ENCODE measurements around the gene TMTC4. TPM values are rescaled to one million over a fixed set of nuclear protein-coding genes. Genes with fewer than 3 reads are reported as not detected.

Gene TMTC4
- total RNA-seq, 1 experiment from 2014 or later = 28.1 TPM

- Mint-ChIP-seq H3K4me3 (no peak overlapping the region), H3K27ac (no peak overlapping the region), H3K36me3 (ENCODE audit: insufficient read depth in 1 of 3, low read depth in 3 of 3) (peaks cover 31 to 77% (median 74%) of the 10 kb centered on the region in 3 experiments), H3K27me3 (ENCODE audit: low read depth) (no peaks in the 10 kb centered on the region), H3K9me3 (no peaks in the 10 kb centered on the region), H3K4me1 (peaks cover 12 to 21% of the 10 kb centered on the region in 2 experiments)
- no peak overlapping the region for H4K5ac ChIP-seq (ENCODE audit: insufficient read length, low read depth, low read length)
- no peak overlapping the region for H2BK12ac ChIP-seq (ENCODE audit: insufficient read length, low read depth, low read length)
- no peaks in the 10 kb centered on the region for H3K79me1 ChIP-seq (ENCODE audit: insufficient read depth, low read depth, low read length, poor library complexity, severe bottlenecking)
- no peak overlapping the region for H2BK20ac ChIP-seq (ENCODE audit: low read depth, low read length, poor library complexity, severe bottlenecking)
- no peak overlapping the region for H3K14ac ChIP-seq (ENCODE audit: insufficient read depth, low read length)
- no peak overlapping the region for H4K8ac ChIP-seq (replicated peaks; ENCODE audit: insufficient read length, low read depth, low read length)
- H4K91ac ChIP-seq (ENCODE audit: insufficient read length, low read depth, low read length) = no peak overlapping the region
- WGBS (ENCODE audit: extremely low coverage, insufficient read length, low lambda C conversion rate) = no CpG with 5 or more reads among the region's 8 CpGs
- no peak overlapping the region for H2BK5ac ChIP-seq (ENCODE audit: insufficient read length, low read length)
- no peak overlapping the region for H2BK15ac ChIP-seq (ENCODE audit: low read depth, low read length)
- no peak overlapping the region for H3K56ac ChIP-seq (ENCODE audit: insufficient read length, low read depth, low read length)
- no peak overlapping the region for H3T11ph ChIP-seq (ENCODE audit: low read length)
- H3K4me1 ChIP-seq (ENCODE audit: insufficient read depth, low read length) = no peaks in the 10 kb centered on the region; the same call in 1 of the 2 replicates
- H3K23me2 ChIP-seq (ENCODE audit: insufficient read length, low read depth, low read length, poor library complexity, severe bottlenecking) = no peaks in the 10 kb centered on the region
- no peak overlapping the region for H2AK5ac ChIP-seq (ENCODE audit: insufficient read length, low read length)
- no peaks in the 10 kb centered on the region for H3K79me2 ChIP-seq (ENCODE audit: insufficient read depth, low read length)
- H3K27ac ChIP-seq (ENCODE audit: insufficient read length, low read depth, low read length) = no peak overlapping the region
- no peak overlapping the region for H3K9ac ChIP-seq (ENCODE audit: extremely low read depth, insufficient read length, low read length)
- no peaks in the 10 kb centered on the region for H3K9me3 ChIP-seq (ENCODE audit: control insufficient read depth, low read depth, low read length)
- H3K27me3 ChIP-seq (ENCODE audit: insufficient read depth, low read length) = no peaks in the 10 kb centered on the region
- H3K23ac ChIP-seq (ENCODE audit: insufficient read length, low read depth, low read length) = no peak overlapping the region
- no peak overlapping the region for H2AFZ ChIP-seq (ENCODE audit: low read length)
- no peak for DNase-seq
- no peak overlapping the region for H3K4ac ChIP-seq (ENCODE audit: low read depth, low read length)
- H4K20me1 ChIP-seq (ENCODE audit: control insufficient read depth, insufficient read depth, insufficient read length) = no peaks in the 10 kb centered on the region
- no peak overlapping the region for H3K4me2 ChIP-seq (ENCODE audit: insufficient read depth, insufficient read length, low read length)
- no peak for TF ChIP-seq CTCF (conservative IDR thresholded peaks at IDR 0.05)
- no peak overlapping the region for H3K18ac ChIP-seq (ENCODE audit: insufficient read length, low read depth, low read length)
- H2BK120ac ChIP-seq (ENCODE audit: low read depth, low read length, poor library complexity, severe bottlenecking) = no peak overlapping the region
Observed at GRCh38 chr13:100660761-100661160, 13.8 kb downstream of the TMTC4 start.
